HepG2 (cell line): ENCODE measurements around the gene RNPC3. TPM values are rescaled to one million over a fixed set of nuclear protein-coding genes. Genes with fewer than 3 reads are reported as not detected.

ENCODE experiments used
- ATAC-seq: fragments of 200-7000 bp; cut with Tn5 transposase; 3 replicates; pipeline ENCODE4 v1.9.1; 2020; ENCODE audit warnings: mild to moderate bottlenecking, moderate library complexity
- BruUV-seq: library from RNA; stranded (reverse); fragments of 400-500 nt; replicated peaks from 2 replicates; lab custom pipeline; 2021; lab: Mats Ljungman, UMichigan
- CTCF ChIA-PET: fragments of 300-600 bp; formaldehyde crosslinking; extraction: SDS; loops from one replicate; lab custom pipeline; 2021; ENCODE audit warnings: low total read pairs, inconsistent platforms, low intra/inter-chr PET ratio; lab: Yijun Ruan, JAX
- POLR2A ChIA-PET: fragments of 350-600 bp; sonication (Branson Sonifier 250); formaldehyde crosslinking; loops from one replicate; lab custom pipeline; 2020; ENCODE audit warnings: antibody characterized with exemption, inconsistent platforms; lab: Yijun Ruan, JAX
- DNase-seq: peaks from one replicate; pipeline ENCODE4 v3.0.0-alpha.2; 2015; ENCODE audit warnings: low spot score
- FAIRE-seq: peaks from 3 replicates; lab custom pipeline; 2011; peaks lifted over from hg19 to GRCh38; lab: Jason Lieb, UNC
- H2AFZ ChIP-seq: one replicate; pipeline ENCODE4 v1.6.1; 2011; ENCODE audit warnings: low read length, inconsistent platforms
- H3K27ac ChIP-seq: fragments of 300-600 bp; 3 replicates; pipeline ENCODE4 v1.8.0; 2011; ENCODE audit warnings: mixed run types, mild to moderate bottlenecking, mixed read lengths, low read length, inconsistent platforms; ENCODE audit not compliant: insufficient read depth; ENCODE audit errors: extremely low read length
- H3K27me3 ChIP-seq, 2 experiments: fragments of 200-600 bp in 1 of 2; 2 replicates in 1 of 2; 3 replicates in 1 of 2; pipeline versions ENCODE4 v1.6.0 to v1.8.0; 2011; ENCODE audit warnings: low read length in 2 of 2, mild to moderate bottlenecking in 2 of 2, moderate library complexity in 2 of 2, inconsistent platforms in 1 of 2; ENCODE audit not compliant: insufficient read depth in 2 of 2, control insufficient read depth in 1 of 2
- H3K36me3 ChIP-seq, 2 experiments: fragments of 200-600 bp in 1 of 2; replicated peaks in 1 of 2; 2 replicates in 1 of 2; 3 replicates in 1 of 2; pipeline versions ENCODE4 v1.5.1 to v1.8.0; 2011; ENCODE audit warnings: low read length in 2 of 2, inconsistent platforms in 1 of 2; ENCODE audit not compliant: insufficient read depth in 2 of 2, control insufficient read depth in 1 of 2
- H3K4me1 ChIP-seq: 2 replicates; pipeline ENCODE4 v1.5.1; 2012; ENCODE audit warnings: low read length, inconsistent platforms; ENCODE audit not compliant: insufficient read depth
- H3K4me2 ChIP-seq: 2 replicates; pipeline ENCODE4 v1.6.0; 2011; ENCODE audit warnings: low read depth, low read length, inconsistent platforms
- H3K4me3 ChIP-seq, 3 experiments: fragments of 200-600 bp in 1 of 3; sonication (generic), shearing (Covaris generic) in 1 of 3; replicated peaks in 1 of 3; 2 replicates each; pipeline ENCODE4 v1.5.1; 2011 to 2016; ENCODE audit warnings: low read length in 3 of 3, inconsistent platforms in 2 of 3, low read depth in 2 of 3, mild to moderate bottlenecking in 2 of 3, control low read depth in 1 of 3, mixed read lengths in 1 of 3; ENCODE audit not compliant: insufficient read depth in 1 of 3
- H3K79me2 ChIP-seq: one replicate; pipeline ENCODE4 v1.6.1; 2011; ENCODE audit warnings: low read length, inconsistent platforms; ENCODE audit not compliant: insufficient read depth
- H3K9ac ChIP-seq: 2 replicates; pipeline ENCODE4 v1.6.0; 2011; ENCODE audit warnings: mild to moderate bottlenecking, low read depth, low read length, inconsistent platforms; ENCODE audit not compliant: insufficient read depth
- H3K9me3 ChIP-seq: 2 replicates; pipeline ENCODE4 v1.5.1; 2012; ENCODE audit warnings: mild to moderate bottlenecking, low read length
- H4K20me1 ChIP-seq: 2 replicates; pipeline ENCODE4 v1.6.0; 2011; ENCODE audit warnings: inconsistent platforms, mild to moderate bottlenecking, low read length, moderate library complexity; ENCODE audit not compliant: insufficient read depth
- CHCHD3 ChIP-seq: sonication (generic); formaldehyde crosslinking; IDR thresholded peaks from 2 replicates; pipeline ENCODE4 v1.8.0; 2022; ENCODE audit warnings: mild to moderate bottlenecking, missing genetic modification reagents, moderate library complexity
- CHD4 ChIP-seq: fragments of 200-600 bp; sonication (generic); IDR thresholded peaks from 2 replicates; pipeline ENCODE4 v1.7.0; 2017; ENCODE audit warnings: mild to moderate bottlenecking, low read length, borderline replicate concordance
- DNMT1 ChIP-seq: sonication (generic); formaldehyde crosslinking; IDR thresholded peaks from 2 replicates; pipeline ENCODE4 v1.5.1; 2020; ENCODE audit warnings: mild to moderate bottlenecking, missing genetic modification reagents
- HDAC2 ChIP-seq: sonication (generic); formaldehyde crosslinking; IDR thresholded peaks from 2 replicates; pipeline ENCODE4 v1.4.0; 2020; ENCODE audit warnings: missing genetic modification reagents
- MTF2 ChIP-seq: sonication (generic); formaldehyde crosslinking; IDR thresholded peaks from 2 replicates; pipeline ENCODE4 v1.5.0; 2020; ENCODE audit warnings: missing genetic modification reagents, borderline replicate concordance
- PTBP1 ChIP-seq: fragments of 200-400 bp; formaldehyde crosslinking; IDR thresholded peaks from 2 replicates; pipeline ENCODE4 v1.6.1; 2018; ENCODE audit warnings: low read length, low read depth; ENCODE audit not compliant: poor library complexity, severe bottlenecking
- SRSF9 ChIP-seq: fragments of 200-400 bp; formaldehyde crosslinking; IDR thresholded peaks from 2 replicates; pipeline ENCODE4 v1.6.1; 2018; ENCODE audit warnings: borderline replicate concordance, mild to moderate bottlenecking, low read depth, low read length; ENCODE audit not compliant: insufficient read depth, poor library complexity, severe bottlenecking
- ZBTB43 ChIP-seq: sonication (generic); formaldehyde crosslinking; conservative IDR thresholded peaks from 2 replicates; pipeline ENCODE4 v1.4.0; 2020; ENCODE audit warnings: missing genetic modification reagents
- ZNF513 ChIP-seq: sonication (generic); formaldehyde crosslinking; conservative IDR thresholded peaks from 2 replicates; pipeline ENCODE4 v1.5.0; 2020; ENCODE audit warnings: missing genetic modification reagents
- ZNF597 ChIP-seq: sonication (generic); formaldehyde crosslinking; IDR thresholded peaks from 2 replicates; pipeline ENCODE4 v1.5.0; 2020; ENCODE audit warnings: missing genetic modification reagents
- ZNF616 ChIP-seq: sonication (generic); formaldehyde crosslinking; IDR thresholded peaks from 2 replicates; pipeline ENCODE4 v1.5.0; 2020; ENCODE audit warnings: low read depth, mild to moderate bottlenecking, missing genetic modification reagents
- ZNF660 ChIP-seq: sonication (generic); formaldehyde crosslinking; IDR thresholded peaks from 2 replicates; pipeline ENCODE4 v1.5.1; 2020; ENCODE audit warnings: mild to moderate bottlenecking, low read depth, missing genetic modification reagents, borderline replicate concordance
- ZXDC ChIP-seq: sonication (generic); formaldehyde crosslinking; IDR thresholded peaks from 2 replicates; pipeline ENCODE4 v1.5.0; 2020; ENCODE audit warnings: mild to moderate bottlenecking, missing genetic modification reagents
- WGBS: methylation state at CpG from one replicate; pipeline ENCODE4 v1.1.6; 2017; ENCODE audit warnings: low lambda C conversion rate; 5-methylcytosine and 5-hydroxymethylcytosine counted together
- in situ Hi-C: cut with HindIII; loops from 2 replicates; pipeline ENCODE4 v1.10.0; 2017; ENCODE audit warnings: low pct_unique_long_range_greater_than_20kb; ENCODE audit not compliant: extremely low pct_ligation_motif_present
- intact Hi-C: fragments of 100-400 bp; cut with micrococcal nuclease; formaldehyde crosslinking; loops from one replicate; pipeline ENCODE4 v1.10.0; 2022; ENCODE audit not compliant: unreplicated experiment
- polyA plus RNA-seq, 8 experiments: library from polyadenylated mRNA; depleted of rRNA in 3 of 8; stranded (reverse) in 7 of 8; unstranded in 1 of 8; fragments of >200 nt; fragmentation: Illumina TruSeq in 4 of 8; extraction: Trizol in 4 of 8; gene quantifications; 2 replicates each; pipeline versions ENCODE4 v1.2.1 to v1.2.3, GENCODE V29; 2011 to 2016; ENCODE audit warnings: low read depth in 4 of 8, missing spikeins in 1 of 8, mixed read lengths in 1 of 8; ENCODE audit not compliant: insufficient read depth in 1 of 8
- total RNA-seq, 5 experiments: library from RNA; depleted of rRNA; stranded (reverse); fragments of >200 nt; fragmentation: Illumina TruSeq; extraction: Trizol; gene quantifications; 2 replicates each; pipeline ENCODE4 v1.2.3, GENCODE V29; 2016; ENCODE audit warnings: low read depth in 1 of 5

The RNPC3 gene
- total and polyA plus RNA-seq, 2 of the 13 experiments (the other 11 are each of a cell fraction or from before 2014, with no cell fraction given) = 9.1 to 22.1 TPM

- DNase-seq (no peak), ATAC-seq (no peak), FAIRE-seq (no peak)
- TF ChIP-seq HDAC2 (CRISPR knock-in tag) = no peak
- no peak for TF ChIP-seq DNMT1
- TF ChIP-seq CHD4 = no peak
- TF ChIP-seq SRSF9 = no peak
- TF ChIP-seq ZNF597 = no peak
- TF ChIP-seq ZNF513 (CRISPR knock-in tag) = no peak
- TF ChIP-seq MTF2 (CRISPR knock-in tag) = no peak
- no peak for TF ChIP-seq ZBTB43
- TF ChIP-seq PTBP1 = no peak
- no peak for TF ChIP-seq ZNF660 (CRISPR knock-in tag)
- TF ChIP-seq ZNF616 (CRISPR knock-in tag) = no peak
- TF ChIP-seq CHCHD3 (CRISPR knock-in tag) = no peak
- TF ChIP-seq ZXDC (CRISPR knock-in tag) = no peak
- no peak overlapping the region for H3K27ac ChIP-seq
- POLR2A ChIA-PET = no interaction called here
- CTCF ChIA-PET = no interaction called here
- 4% methylated on average over 2 of the region's 2 CpGs for WGBS
- no peaks in the 10 kb centered on the region for H3K36me3 ChIP-seq
- no peaks in the 10 kb centered on the region for H3K27me3 ChIP-seq
- H3K4me3 ChIP-seq = no peak overlapping the region
- no TSS peak for BruUV-seq
- H3K79me2 ChIP-seq = no peaks in the 10 kb centered on the region
- H3K9me3 ChIP-seq = no peaks in the 10 kb centered on the region
- no peak overlapping the region for H3K9ac ChIP-seq
- intact Hi-C loops = no loop called here
- H3K4me2 ChIP-seq = no peak overlapping the region
- in situ Hi-C loops = no loop called here
- H3K4me1 ChIP-seq = no peaks in the 10 kb centered on the region
- H4K20me1 ChIP-seq = no peaks in the 10 kb centered on the region
- no peak overlapping the region for H2AFZ ChIP-seq
These were observed 29.4 kb upstream of the RNPC3 start for GRCh38 chr1:103496014-103496635.
